Subcutaneous abdominal adipose tissue (tissue), 5 donors: ENCODE data around the gene ABCC2.

Experiments used
- H3K27ac ChIP-seq: one replicate; pipeline ENCODE4 v1.7.0; 2013; ENCODE audit warnings: low read depth, mild to moderate bottlenecking, inconsistent platforms, low read length, moderate library complexity
- H3K27me3 ChIP-seq, 5 donors: one replicate each; pipeline ENCODE4 v1.7.0; 2013; ENCODE audit warnings: low read length in 5 of 5, inconsistent platforms in 1 of 5; ENCODE audit not compliant: control insufficient read depth in 5 of 5, insufficient read depth in 4 of 5
- H3K36me3 ChIP-seq, 5 donors: one replicate each; pipeline ENCODE4 v1.7.0; 2013; ENCODE audit warnings: low read length in 5 of 5; ENCODE audit not compliant: control insufficient read depth in 5 of 5, insufficient read depth in 5 of 5
- H3K4me1 ChIP-seq, 5 donors: one replicate each; pipeline ENCODE4 v1.7.0; 2013; ENCODE audit warnings: low read length in 5 of 5, mild to moderate bottlenecking in 3 of 5, moderate library complexity in 1 of 5; ENCODE audit not compliant: control insufficient read depth in 5 of 5, insufficient read depth in 5 of 5
- H3K4me3 ChIP-seq, 5 donors: one replicate each; pipeline ENCODE4 v1.7.0; 2013; ENCODE audit warnings: low read length in 5 of 5, low read depth in 1 of 5
- H3K9ac ChIP-seq, 5 donors: one replicate each; pipeline ENCODE4 v1.7.0; 2013; ENCODE audit warnings: low read length in 5 of 5, mild to moderate bottlenecking in 4 of 5, moderate library complexity in 3 of 5
- H3K9me3 ChIP-seq, 5 donors: one replicate each; pipeline ENCODE4 v1.7.0; 2013; ENCODE audit warnings: low read length in 5 of 5; ENCODE audit not compliant: control insufficient read depth in 5 of 5
- donor health status: healthy.
- donor health status: healthy.
- donor health status: healthy.
- donor health status: healthy.
- donor health status: healthy.

The ABCC2 gene

DNA sequence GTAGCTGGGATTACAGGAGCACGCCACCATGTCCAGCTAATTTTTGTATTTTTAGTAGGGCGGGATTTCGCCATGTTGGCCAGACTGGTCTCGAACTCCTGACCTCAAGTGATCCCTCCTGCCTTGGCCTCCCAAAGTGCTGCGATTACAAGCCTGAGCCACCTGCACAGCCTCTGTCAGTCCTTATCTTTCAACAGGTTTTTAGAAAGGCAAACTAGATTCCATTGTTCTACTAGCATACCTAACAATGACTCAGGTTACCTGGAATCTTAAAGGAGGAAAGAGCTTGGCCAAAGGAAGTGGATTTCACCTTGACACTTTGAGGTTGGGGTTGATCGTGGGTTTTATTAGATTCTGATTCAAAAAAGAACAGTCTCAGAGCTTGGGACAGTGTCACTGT, 3.2 kb downstream of the ABCC2 start:
- Histone ChIP-seq H3K4me1 (peaks cover 5 to 47% (median 35%) of the 10 kb centered on the region in 5 donors), H3K36me3 (no peaks in the 10 kb centered on the region), H3K9ac (no peak overlapping the region), H3K4me3 (no peak overlapping the region), H3K9me3 (no peaks in the 10 kb centered on the region), H3K27me3 (no peaks in the 10 kb centered on the region), H3K27ac (peak overlapping the region; percentile 39)

DNA sequence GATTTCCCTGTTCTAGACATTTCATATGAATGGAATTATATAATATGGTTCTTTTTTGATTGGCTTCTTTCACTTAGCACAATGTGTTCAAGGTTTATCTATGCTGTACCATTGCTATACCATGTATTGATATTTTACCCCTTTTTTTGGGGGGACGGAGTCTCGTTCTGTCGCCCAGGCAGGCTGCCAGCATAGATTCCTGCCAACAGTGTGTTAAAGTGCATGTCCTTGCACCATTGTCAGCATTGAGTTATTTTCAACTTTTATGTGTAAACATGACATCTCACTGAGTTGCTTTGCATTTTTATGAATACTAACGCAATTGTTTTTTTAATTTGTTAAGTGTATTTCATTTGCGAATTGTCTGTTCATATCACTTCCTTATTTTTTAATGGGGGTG, 4.9 kb downstream of the ABCC2 start:
- Histone ChIP-seq H3K4me3 (no peak overlapping the region), H3K27me3 (no peaks in the 10 kb centered on the region), H3K27ac (peak overlapping the region; percentile 71), H3K9ac (no peak overlapping the region), H3K36me3 (peaks cover 0 to 3% (median 0%) of the 10 kb centered on the region in 5 donors), H3K4me1 (peaks cover 5 to 42% (median 35%) of the 10 kb centered on the region in 5 donors), H3K9me3 (no peaks in the 10 kb centered on the region)

DNA sequence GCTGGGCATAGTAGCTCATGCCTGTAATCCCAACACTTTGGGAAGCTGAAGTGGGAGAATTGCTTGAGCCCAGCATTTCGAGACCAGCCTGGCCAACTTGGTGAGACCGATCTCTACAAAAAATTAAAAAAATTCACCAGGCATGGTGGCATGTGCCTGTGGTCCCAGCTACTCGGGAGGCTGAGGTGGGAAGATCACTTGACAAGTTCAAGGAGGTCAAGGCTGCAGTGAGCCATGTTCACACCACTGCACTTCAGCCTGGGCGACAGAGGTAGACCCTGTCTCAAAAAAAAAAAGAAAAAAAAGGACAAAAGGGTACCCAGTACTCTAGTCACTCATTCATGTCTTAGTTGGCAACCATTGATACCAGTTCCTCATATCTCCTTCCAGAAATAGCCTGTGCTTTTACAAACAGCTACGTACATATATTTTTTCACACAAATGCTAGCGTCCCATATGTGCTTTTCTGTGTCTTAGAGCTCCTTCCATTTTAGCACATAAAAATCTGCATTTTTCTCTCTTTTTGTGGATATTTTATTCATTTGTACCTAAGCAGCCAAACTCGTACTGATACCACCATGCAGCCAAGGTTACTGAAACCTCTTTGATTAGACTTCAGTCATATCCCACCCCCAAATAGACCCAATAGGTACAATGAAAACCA, 5.5 kb downstream of the ABCC2 start:
- Histone ChIP-seq H3K36me3 (peaks cover 0 to 3% (median 0%) of the 10 kb centered on the region in 5 donors), H3K4me1 (peaks cover 5 to 41% (median 35%) of the 10 kb centered on the region in 5 donors), H3K4me3 (no peak overlapping the region), H3K27me3 (no peaks in the 10 kb centered on the region), H3K27ac (peak overlapping the region; percentile 71), H3K9ac (no peak overlapping the region), H3K9me3 (no peaks in the 10 kb centered on the region)

DNA sequence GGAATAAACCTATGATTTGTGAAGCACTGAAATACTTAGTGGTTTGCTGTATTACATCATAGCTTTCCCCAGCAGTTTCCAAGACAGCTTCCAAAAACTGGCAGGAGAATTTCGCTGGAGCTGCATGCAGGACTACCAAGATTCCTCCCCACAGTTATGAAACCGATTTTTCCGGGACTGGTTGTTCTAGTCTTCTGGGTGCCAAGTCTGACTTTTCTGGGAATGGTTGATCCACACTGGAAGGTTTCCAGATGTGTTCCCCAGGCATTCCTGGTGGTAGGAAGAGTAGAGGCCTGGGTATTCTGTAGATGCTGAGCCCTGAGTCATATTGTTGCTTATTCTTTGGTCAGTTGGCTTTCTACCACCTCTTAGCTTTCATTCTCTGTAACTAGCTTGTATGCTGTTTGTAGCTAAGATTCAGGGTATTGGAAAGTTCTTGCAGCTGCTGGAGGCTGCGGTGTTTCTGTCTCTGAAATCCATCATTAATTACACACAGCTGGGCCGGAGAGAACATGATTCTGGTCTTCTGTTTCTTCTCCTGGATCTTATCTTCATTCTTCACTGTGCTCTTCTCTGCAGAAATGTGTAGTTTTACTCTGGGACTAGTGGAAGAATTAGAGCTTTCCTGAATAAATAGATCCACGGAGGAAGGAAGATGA, 6.3 kb downstream of the ABCC2 start:
- Histone ChIP-seq H3K36me3 (peaks cover 0 to 3% (median 0%) of the 10 kb centered on the region in 5 donors), H3K27ac (peak overlapping the region; percentile 71), H3K9me3 (no peaks in the 10 kb centered on the region), H3K9ac (peak overlapping the region in 1 of 5 donors; percentile 63), H3K4me1 (peaks cover 5 to 33% (median 31%) of the 10 kb centered on the region in 5 donors), H3K4me3 (peak overlapping the region in 1 of 5 donors; percentile 29), H3K27me3 (no peaks in the 10 kb centered on the region)

DNA sequence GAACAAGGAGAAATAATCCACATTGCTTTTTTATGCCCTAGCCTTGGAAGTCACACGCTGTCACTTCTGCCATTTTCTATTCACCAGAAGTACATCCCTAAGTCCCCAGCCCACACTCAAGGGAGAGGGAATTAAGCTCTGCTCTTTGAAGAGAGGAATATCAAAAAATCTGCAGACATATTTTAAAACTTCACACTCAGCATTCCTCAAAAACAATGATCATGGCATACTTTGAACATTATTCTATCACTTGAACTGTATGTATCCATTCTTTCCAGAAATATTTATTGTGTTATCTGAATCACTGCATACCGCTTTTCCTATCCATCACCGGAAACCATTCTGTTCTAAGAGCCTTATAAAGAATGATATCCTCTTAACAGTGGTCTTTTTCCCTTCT, 9.4 kb downstream of the ABCC2 start:
- Histone ChIP-seq H3K9ac (no peak overlapping the region), H3K9me3 (no peaks in the 10 kb centered on the region), H3K27me3 (no peaks in the 10 kb centered on the region), H3K4me1 (peaks cover 0 to 18% (median 15%) of the 10 kb centered on the region in 5 donors), H3K4me3 (no peak overlapping the region), H3K27ac (no peak overlapping the region), H3K36me3 (peaks cover 0 to 9% (median 2%) of the 10 kb centered on the region in 5 donors)

DNA sequence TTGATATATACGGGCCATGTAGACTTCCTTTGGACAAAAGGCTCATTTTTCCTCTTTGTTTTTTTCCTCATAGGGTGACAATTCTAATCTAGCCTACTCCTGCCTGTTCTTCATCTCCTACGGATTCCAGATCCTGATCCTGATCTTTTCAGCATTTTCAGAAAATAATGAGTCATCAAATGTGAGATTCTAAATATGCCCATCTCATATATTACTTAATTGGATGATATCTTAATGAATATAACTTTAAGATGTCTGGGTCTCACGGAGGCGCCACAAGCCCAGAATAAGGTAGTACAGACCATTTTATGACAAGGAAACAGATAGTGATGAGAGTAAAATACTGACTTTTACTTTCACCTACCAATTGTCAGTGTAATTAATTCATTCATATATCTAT, 11.4 kb downstream of the ABCC2 start:
- H3K27me3 ChIP-seq, result no peaks in the 10 kb centered on the region
- H3K9ac ChIP-seq, result no peak overlapping the region
- peaks cover 0 to 10% (median 2%) of the 10 kb centered on the region in 5 donors for H3K36me3 ChIP-seq
- H3K27ac ChIP-seq, result no peak overlapping the region
- H3K4me3 ChIP-seq, result no peak overlapping the region
- peaks cover 0 to 6% (median 4%) of the 10 kb centered on the region in 5 donors for H3K4me1 ChIP-seq
- no peaks in the 10 kb centered on the region for H3K9me3 ChIP-seq

DNA sequence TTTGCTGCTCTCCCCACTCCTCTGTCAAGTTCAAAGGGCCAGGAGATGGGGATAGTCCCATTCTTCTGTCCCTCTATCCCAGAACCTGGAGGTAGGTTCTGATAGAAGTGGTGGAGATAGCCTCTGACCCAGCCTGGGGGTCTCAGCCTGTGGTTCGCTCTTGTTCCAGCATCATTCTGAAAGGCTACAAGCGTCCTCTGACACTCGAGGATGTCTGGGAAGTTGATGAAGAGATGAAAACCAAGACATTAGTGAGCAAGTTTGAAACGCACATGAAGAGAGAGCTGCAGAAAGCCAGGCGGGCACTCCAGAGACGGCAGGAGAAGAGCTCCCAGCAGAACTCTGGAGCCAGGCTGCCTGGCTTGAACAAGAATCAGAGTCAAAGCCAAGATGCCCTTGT, 14.5 kb downstream of the ABCC2 start:
- Histone ChIP-seq H3K36me3 (peaks cover 0 to 10% (median 2%) of the 10 kb centered on the region in 5 donors), H3K4me3 (no peak overlapping the region), H3K9me3 (no peaks in the 10 kb centered on the region), H3K27me3 (no peaks in the 10 kb centered on the region), H3K4me1 (no peaks in the 10 kb centered on the region), H3K27ac (no peak overlapping the region), H3K9ac (no peak overlapping the region)

DNA sequence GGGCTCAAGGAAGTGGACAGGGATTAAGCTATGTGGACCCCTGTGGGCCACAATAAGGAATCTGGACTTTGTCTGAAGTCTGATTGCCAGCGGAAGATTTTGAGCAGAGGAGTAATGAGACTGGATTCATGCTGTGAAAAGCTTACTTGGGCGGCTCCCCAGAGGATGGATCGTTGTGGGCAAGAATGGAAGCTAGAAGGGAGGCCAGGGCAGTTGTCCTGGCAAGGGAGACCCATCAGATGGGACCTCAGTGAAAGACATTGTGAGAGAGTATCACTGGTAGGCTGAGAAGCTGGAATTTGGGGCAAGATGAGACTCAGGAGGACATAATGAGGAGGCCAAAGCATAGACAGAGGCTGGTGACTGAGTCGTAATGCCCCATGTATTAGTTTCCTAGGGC, 15.6 kb downstream of the ABCC2 start:
- H3K27ac ChIP-seq, result no peak overlapping the region
- H3K9me3 ChIP-seq, result no peaks in the 10 kb centered on the region
- no peaks in the 10 kb centered on the region for H3K27me3 ChIP-seq
- H3K4me3 ChIP-seq, result no peak overlapping the region
- H3K9ac ChIP-seq, result no peak overlapping the region
- no peaks in the 10 kb centered on the region for H3K4me1 ChIP-seq
- H3K36me3 ChIP-seq, result peaks cover 0 to 7% (median 4%) of the 10 kb centered on the region in 5 donors

DNA sequence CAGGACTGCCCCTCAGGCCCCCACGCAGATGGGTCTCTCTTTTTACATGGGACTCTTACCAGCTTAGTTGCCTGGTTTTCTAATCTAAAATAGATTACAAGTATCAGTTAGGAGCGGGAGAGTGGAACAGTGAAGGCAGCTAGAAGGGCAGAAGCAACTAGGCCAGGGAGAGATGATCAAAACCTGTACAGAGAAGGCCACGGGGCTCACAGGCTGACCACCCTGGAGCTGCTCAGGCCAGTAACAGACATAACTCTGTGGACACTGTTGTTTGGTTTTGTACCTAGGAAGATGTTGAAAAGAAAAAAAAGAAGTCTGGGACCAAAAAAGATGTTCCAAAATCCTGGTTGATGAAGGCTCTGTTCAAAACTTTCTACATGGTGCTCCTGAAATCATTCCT, 16.5 kb downstream of the ABCC2 start:
- peaks cover 0 to 7% (median 4%) of the 10 kb centered on the region in 5 donors for H3K36me3 ChIP-seq
- no peaks in the 10 kb centered on the region for H3K27me3 ChIP-seq
- H3K4me3 ChIP-seq, result no peak overlapping the region
- H3K4me1 ChIP-seq, result no peaks in the 10 kb centered on the region
- H3K9me3 ChIP-seq, result no peaks in the 10 kb centered on the region
- H3K27ac ChIP-seq, result no peak overlapping the region
- no peak overlapping the region for H3K9ac ChIP-seq

DNA sequence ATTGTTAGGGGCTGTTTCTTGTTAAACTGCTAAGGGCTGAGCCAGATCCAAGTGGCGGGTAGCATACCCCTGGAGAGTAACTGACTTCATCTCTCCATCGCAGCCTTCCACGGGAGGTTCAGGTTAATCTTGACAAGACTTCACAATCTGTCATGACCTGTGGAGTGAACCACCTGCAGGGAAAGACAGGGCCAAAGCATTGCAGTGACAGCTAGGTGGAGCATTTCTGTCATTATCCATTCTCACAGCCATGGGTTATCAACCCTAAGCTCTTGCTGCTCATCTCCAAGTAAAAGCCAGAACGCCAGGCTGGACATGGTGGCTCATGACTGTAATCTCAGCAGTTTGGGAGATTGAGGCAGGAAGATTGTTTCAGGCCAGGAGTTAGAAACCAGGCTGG, 17.2 kb downstream of the ABCC2 start:
- Histone ChIP-seq H3K36me3 (peaks cover 0 to 6% (median 4%) of the 10 kb centered on the region in 5 donors), H3K27ac (no peak overlapping the region), H3K4me1 (no peaks in the 10 kb centered on the region), H3K27me3 (no peaks in the 10 kb centered on the region), H3K4me3 (no peak overlapping the region), H3K9me3 (no peaks in the 10 kb centered on the region), H3K9ac (no peak overlapping the region)
